A549 (cell line): ENCODE results near the gene NOS1AP.

Source experiments
- BCL3 ChIP-seq: fragments of >200 bp; sonication (Bioruptor Twin); formaldehyde crosslinking; IDR thresholded peaks from 3 replicates; pipeline ENCODE4 v1.6.1; 2016
- CTCF ChIP-seq: fragments of >200 bp; sonication (Bioruptor Twin); formaldehyde crosslinking; IDR thresholded peaks from 3 replicates; pipeline ENCODE4 v1.5.1; 2016
- ELK1 ChIP-seq: fragments of 150-350 bp; IDR thresholded peaks from 2 replicates; pipeline ENCODE4 v1.6.1; 2014; ENCODE audit warnings: low read depth, mild to moderate bottlenecking, low read length
- USF2 ChIP-seq: fragments of 450-650 bp; IDR thresholded peaks from 2 replicates; pipeline ENCODE4 v1.6.1; 2014; ENCODE audit warnings: antibody characterized with exemption

- no peak for TF ChIP-seq USF2
- no peak for TF ChIP-seq CTCF
- no peak for TF ChIP-seq ELK1
- TF ChIP-seq BCL3, result no peak
Observed at GRCh38 chr1:162028726-162029125, 40.8 kb upstream of the NOS1AP start.
